ENCODE measurements around the gene OAS2.

OAS2 gene

GRCh38 chr12:113056631-113057488 lies 78.5 kb downstream of the OAS2 start, which contains the start of gene DTX1:
DTX1 (plus strand) TSS chr12:113056730; CDS start chr12:113058193, 1,463 bp downstream.
- Histone ChIP-seq H3K27ac (ENCODE audit: poor library complexity, severe bottlenecking) (no peak within 1 kb of the TSS), H3K4me3 (ENCODE audit: severe bottlenecking) (peak within 1 kb of the TSS; percentile 15), H3K27me3 (ENCODE audit: insufficient read depth, poor library complexity, severe bottlenecking) (peaks cover 35% of the 10 kb centered on the region), H3K36me3 (ENCODE audit: low read depth) (no peaks in the 10 kb centered on the region), H3K4me1 (ENCODE audit: insufficient read depth, poor library complexity, severe bottlenecking) (no peaks in the 10 kb centered on the region), H3K9me3 (ENCODE audit: severe bottlenecking) (no peaks in the 10 kb centered on the region)
- peak; percentile 15; the same call in 1 of the 3 replicates for ATAC-seq (ENCODE audit: low read depth)
- TF ChIP-seq, protein P1, sequence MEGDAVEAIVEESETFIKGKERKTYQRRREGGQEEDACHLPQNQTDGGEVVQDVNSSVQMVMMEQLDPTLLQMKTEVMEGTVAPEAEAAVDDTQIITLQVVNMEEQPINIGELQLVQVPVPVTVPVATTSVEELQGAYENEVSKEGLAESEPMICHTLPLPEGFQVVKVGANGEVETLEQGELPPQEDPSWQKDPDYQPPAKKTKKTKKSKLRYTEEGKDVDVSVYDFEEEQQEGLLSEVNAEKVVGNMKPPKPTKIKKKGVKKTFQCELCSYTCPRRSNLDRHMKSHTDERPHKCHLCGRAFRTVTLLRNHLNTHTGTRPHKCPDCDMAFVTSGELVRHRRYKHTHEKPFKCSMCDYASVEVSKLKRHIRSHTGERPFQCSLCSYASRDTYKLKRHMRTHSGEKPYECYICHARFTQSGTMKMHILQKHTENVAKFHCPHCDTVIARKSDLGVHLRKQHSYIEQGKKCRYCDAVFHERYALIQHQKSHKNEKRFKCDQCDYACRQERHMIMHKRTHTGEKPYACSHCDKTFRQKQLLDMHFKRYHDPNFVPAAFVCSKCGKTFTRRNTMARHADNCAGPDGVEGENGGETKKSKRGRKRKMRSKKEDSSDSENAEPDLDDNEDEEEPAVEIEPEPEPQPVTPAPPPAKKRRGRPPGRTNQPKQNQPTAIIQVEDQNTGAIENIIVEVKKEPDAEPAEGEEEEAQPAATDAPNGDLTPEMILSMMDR (IDR thresholded peaks at IDR 0.05; ENCODE audit: poor library complexity, severe bottlenecking), result no peak
- DNase-seq (ENCODE audit: low spot score), result no peak

GRCh38 chr12:113057565-113058485 lies 79.5 kb downstream of the OAS2 start:
- Histone ChIP-seq H3K4me1 (ENCODE audit: insufficient read depth, poor library complexity, severe bottlenecking) (no peaks in the 10 kb centered on the region), H3K9me3 (ENCODE audit: severe bottlenecking) (no peaks in the 10 kb centered on the region), H3K4me3 (ENCODE audit: severe bottlenecking) (no peak overlapping the region), H3K36me3 (ENCODE audit: low read depth) (no peaks in the 10 kb centered on the region), H3K27me3 (ENCODE audit: insufficient read depth, poor library complexity, severe bottlenecking) (peaks cover 35% of the 10 kb centered on the region), H3K27ac (ENCODE audit: poor library complexity, severe bottlenecking) (no peak overlapping the region)
- no peak for ATAC-seq (ENCODE audit: low read depth)
- no peak for DNase-seq (ENCODE audit: low spot score)
- TF ChIP-seq, protein P1 (IDR thresholded peaks at IDR 0.05; ENCODE audit: poor library complexity, severe bottlenecking), result no peak

DNA sequence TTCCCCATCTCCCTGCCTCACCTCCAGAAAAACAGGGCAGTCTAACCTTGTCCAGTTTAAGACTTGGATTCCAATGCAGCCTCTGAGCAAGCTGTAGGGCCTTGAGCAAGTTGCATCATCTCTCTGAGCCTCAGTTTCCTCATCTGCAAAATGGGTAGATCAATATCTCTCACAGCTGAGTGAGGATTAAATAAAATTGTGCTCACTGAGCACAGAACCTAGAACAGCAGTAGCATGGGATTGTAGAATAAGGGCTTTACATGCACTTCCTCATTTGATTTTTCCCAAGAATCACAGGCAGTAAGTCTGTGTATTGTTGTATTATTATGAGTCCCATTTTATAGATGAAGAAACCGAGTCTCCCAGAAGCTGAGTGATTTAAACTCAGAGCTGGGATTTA lies 80.2 kb downstream of the OAS2 start:
- Histone ChIP-seq H3K9me3 (ENCODE audit: severe bottlenecking) (no peaks in the 10 kb centered on the region), H3K27ac (ENCODE audit: poor library complexity, severe bottlenecking) (no peak overlapping the region), H3K4me3 (ENCODE audit: severe bottlenecking) (no peak overlapping the region), H3K36me3 (ENCODE audit: low read depth) (no peaks in the 10 kb centered on the region), H3K4me1 (ENCODE audit: insufficient read depth, poor library complexity, severe bottlenecking) (no peaks in the 10 kb centered on the region), H3K27me3 (ENCODE audit: insufficient read depth, poor library complexity, severe bottlenecking) (peaks cover 35% of the 10 kb centered on the region)
- ATAC-seq (ENCODE audit: low read depth), result no peak
- no peak for DNase-seq (ENCODE audit: low spot score)
- TF ChIP-seq, protein P1 (IDR thresholded peaks at IDR 0.05; ENCODE audit: poor library complexity, severe bottlenecking), result no peak

DNA sequence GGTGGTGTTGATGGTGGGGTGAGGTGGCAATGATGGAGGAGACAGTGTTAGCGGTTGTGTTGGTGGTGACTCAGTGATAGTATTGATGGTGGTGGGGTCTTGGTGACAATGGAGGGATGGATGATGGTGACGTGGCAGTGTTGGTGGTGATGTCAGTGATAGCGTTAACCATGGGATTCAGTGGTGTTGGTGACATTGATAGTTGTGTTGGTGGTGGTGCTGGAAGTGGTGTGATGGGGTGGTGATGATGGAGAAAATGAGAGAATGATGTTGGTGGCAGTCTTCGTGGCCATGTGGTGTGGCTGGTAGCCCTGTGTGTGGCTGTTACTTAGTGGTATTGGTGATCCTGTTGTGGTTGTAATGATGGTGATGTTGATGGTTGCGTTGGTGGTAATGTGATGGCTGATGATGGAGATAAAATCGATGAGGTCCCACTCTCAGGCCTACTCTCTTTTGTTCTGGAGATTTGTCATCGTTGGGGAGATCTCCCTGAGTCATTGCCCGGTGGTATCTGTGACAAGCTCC lies 80.8 kb downstream of the OAS2 start:
- Histone ChIP-seq H3K4me1 (ENCODE audit: insufficient read depth, poor library complexity, severe bottlenecking) (no peaks in the 10 kb centered on the region), H3K9me3 (ENCODE audit: severe bottlenecking) (no peaks in the 10 kb centered on the region), H3K27ac (ENCODE audit: poor library complexity, severe bottlenecking) (no peak overlapping the region), H3K27me3 (ENCODE audit: insufficient read depth, poor library complexity, severe bottlenecking) (peaks cover 35% of the 10 kb centered on the region), H3K36me3 (ENCODE audit: low read depth) (no peaks in the 10 kb centered on the region), H3K4me3 (ENCODE audit: severe bottlenecking) (no peak overlapping the region)
- ATAC-seq (ENCODE audit: low read depth) (no peak), DNase-seq (ENCODE audit: low spot score) (no peak)
- TF ChIP-seq, protein P1 (IDR thresholded peaks at IDR 0.05; ENCODE audit: poor library complexity, severe bottlenecking), result no peak
